ENCODE measurements around the gene SARM1. TPM values are rescaled to one million over a fixed set of nuclear protein-coding genes. Genes with fewer than 3 reads are reported as not detected.

The SARM1 gene
- total RNA-seq, 1 donor from 2014 or later: 19.0 TPM

DNA sequence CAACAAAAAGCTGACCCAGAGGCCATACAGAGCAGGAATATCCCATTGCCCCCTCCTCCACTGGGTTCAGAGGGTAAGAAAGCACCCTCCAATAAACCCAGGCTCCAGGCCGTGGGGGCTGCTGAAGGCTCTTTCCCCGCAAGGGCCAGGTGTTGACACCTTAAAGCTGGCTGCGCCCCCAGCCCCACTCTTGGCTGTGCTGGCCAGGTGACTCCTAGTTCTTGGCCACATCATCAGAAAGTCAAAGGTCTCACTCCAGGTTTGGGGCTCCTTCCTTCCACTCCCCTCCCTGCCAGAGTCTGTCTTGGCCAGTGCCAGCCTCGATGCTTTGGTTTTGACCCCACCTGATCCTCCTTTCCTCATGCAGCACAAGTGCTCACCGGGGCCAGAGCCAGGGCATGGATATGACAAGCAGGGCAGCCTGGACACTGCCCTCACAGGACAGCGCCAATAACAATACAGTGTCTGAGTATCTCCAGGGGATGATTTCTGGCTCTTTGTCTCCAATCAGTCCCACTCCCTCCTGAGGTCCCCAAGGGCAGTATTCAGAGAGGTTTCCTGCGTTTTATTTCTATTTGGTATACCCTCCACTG lies 26.3 kb downstream of the SARM1 start:
- no peak for DNase-seq (ENCODE audit: low spot score in 2 of 2, unreplicated experiment in 2 of 2)
- no peaks in the 10 kb centered on the region for H3K4me1 Mint-ChIP-seq
- H3K9me3 Mint-ChIP-seq: no peaks in the 10 kb centered on the region
- TF ChIP-seq, protein P1, sequence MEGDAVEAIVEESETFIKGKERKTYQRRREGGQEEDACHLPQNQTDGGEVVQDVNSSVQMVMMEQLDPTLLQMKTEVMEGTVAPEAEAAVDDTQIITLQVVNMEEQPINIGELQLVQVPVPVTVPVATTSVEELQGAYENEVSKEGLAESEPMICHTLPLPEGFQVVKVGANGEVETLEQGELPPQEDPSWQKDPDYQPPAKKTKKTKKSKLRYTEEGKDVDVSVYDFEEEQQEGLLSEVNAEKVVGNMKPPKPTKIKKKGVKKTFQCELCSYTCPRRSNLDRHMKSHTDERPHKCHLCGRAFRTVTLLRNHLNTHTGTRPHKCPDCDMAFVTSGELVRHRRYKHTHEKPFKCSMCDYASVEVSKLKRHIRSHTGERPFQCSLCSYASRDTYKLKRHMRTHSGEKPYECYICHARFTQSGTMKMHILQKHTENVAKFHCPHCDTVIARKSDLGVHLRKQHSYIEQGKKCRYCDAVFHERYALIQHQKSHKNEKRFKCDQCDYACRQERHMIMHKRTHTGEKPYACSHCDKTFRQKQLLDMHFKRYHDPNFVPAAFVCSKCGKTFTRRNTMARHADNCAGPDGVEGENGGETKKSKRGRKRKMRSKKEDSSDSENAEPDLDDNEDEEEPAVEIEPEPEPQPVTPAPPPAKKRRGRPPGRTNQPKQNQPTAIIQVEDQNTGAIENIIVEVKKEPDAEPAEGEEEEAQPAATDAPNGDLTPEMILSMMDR (IDR thresholded peaks at IDR 0.05; ENCODE audit: unreplicated experiment): no peak
- no peak overlapping the region for H3K27ac Mint-ChIP-seq
- no peaks in the 10 kb centered on the region for H3K27me3 Mint-ChIP-seq (ENCODE audit: low read depth)
- H3K4me3 Mint-ChIP-seq: no peak overlapping the region
- peaks cover 7% of the 10 kb centered on the region for H3K36me3 Mint-ChIP-seq

DNA sequence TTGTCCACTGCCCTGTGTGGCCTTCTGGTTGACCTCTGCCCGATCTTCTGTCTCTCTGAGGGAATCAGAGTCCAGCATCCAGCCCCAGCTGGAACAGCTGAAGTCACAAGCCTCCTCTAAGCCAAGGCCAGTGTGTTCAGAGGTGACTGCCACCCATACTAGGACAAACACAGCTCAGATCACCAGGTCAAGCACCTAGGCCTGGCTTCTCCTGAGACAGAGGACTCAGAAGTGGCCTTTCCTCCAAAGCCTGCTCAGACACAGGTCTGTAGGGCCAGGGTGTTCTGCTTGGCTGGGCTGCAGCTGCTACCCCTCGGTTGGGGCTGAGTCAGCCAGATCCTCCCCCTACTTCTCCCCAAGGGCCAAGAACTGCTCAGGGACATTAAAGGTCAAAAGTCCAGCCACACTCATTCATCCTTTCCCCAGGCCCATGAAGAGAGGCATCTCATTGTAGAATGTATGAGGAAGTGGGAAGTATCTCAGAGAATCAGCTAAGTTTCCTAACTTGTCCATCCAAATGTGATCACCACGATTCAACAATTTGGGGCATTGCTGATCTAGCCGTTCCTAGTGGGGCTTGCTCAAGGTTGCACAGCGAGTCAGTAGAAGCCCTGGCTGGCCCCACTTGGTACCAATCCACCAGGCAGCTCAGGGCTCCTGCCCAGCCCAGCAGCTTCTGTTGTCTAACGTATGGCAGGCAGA lies 26.9 kb downstream of the SARM1 start:
- Mint-ChIP-seq H3K27ac (no peak overlapping the region), H3K9me3 (no peaks in the 10 kb centered on the region), H3K36me3 (peaks cover 7% of the 10 kb centered on the region), H3K4me1 (no peaks in the 10 kb centered on the region), H3K4me3 (no peak overlapping the region), H3K27me3 (ENCODE audit: low read depth) (no peaks in the 10 kb centered on the region)
- DNase-seq (ENCODE audit: low spot score in 2 of 2, unreplicated experiment in 2 of 2): no peak
- TF ChIP-seq, protein P1 (IDR thresholded peaks at IDR 0.05; ENCODE audit: unreplicated experiment): no peak

GRCh38 chr17:28399808-28400207 lies 28.3 kb downstream of the SARM1 start:
- Mint-ChIP-seq H3K4me1 (peaks cover 4% of the 10 kb centered on the region), H3K36me3 (peaks cover 7% of the 10 kb centered on the region), H3K27me3 (ENCODE audit: low read depth) (no peaks in the 10 kb centered on the region), H3K9me3 (no peaks in the 10 kb centered on the region), H3K27ac (no peak overlapping the region), H3K4me3 (no peak overlapping the region)
- no peak for DNase-seq (ENCODE audit: low spot score in 2 of 2, unreplicated experiment in 2 of 2)
- TF ChIP-seq, protein P1 (IDR thresholded peaks at IDR 0.05; ENCODE audit: unreplicated experiment): no peak

DNA sequence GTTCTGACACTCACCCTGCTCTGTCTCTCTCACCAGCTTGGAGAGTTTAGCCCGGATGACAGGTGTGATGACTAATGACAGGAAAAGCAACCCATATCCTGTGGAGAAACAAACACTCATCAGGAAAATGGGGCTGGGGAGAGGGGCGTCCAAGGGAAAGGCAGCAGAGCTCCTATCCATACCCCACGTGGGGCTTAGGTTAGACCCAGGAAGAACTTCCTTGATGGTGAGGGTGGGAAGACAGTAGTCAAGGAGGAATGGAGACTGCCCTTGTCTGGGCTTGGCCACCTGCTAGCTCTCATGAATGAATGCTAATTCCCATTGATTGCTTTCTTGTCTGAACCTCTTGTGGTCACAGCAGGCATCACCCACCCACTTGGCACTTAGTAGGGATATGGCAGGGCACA lies 30.7 kb downstream of the SARM1 start:
- Mint-ChIP-seq H3K4me1 (peaks cover 13% of the 10 kb centered on the region), H3K36me3 (peaks cover 7% of the 10 kb centered on the region), H3K27ac (no peak overlapping the region), H3K4me3 (no peak overlapping the region), H3K27me3 (ENCODE audit: low read depth) (no peaks in the 10 kb centered on the region), H3K9me3 (no peaks in the 10 kb centered on the region)
- DNase-seq (ENCODE audit: low spot score in 2 of 2, unreplicated experiment in 2 of 2): no peak
- TF ChIP-seq, protein P1 (IDR thresholded peaks at IDR 0.05; ENCODE audit: unreplicated experiment): no peak

GRCh38 chr17:28402844-28403243 lies 31.4 kb downstream of the SARM1 start:
- H3K36me3 Mint-ChIP-seq: peaks cover 6% of the 10 kb centered on the region
- H3K4me1 Mint-ChIP-seq: peaks cover 19% of the 10 kb centered on the region
- H3K27ac Mint-ChIP-seq: no peak overlapping the region
- no peaks in the 10 kb centered on the region for H3K9me3 Mint-ChIP-seq
- TF ChIP-seq, protein P1 (IDR thresholded peaks at IDR 0.05; ENCODE audit: unreplicated experiment): no peak
- no peaks in the 10 kb centered on the region for H3K27me3 Mint-ChIP-seq (ENCODE audit: low read depth)
- DNase-seq (ENCODE audit: low spot score in 2 of 2, unreplicated experiment in 2 of 2): no peak
- H3K4me3 Mint-ChIP-seq: no peak overlapping the region
